CD4-positive, alpha-beta T cell treated with Interleukin-6 at 100 ng/mL for 8 hours (primary cell): ENCODE results near the gene SLX9.
"Not testable (repeated sequence)": the region's sequence is repeated elsewhere in the genome, so short reads cannot be mapped to it uniquely, and the experiment has no call there.

Source experiments
- DNase-seq: peaks from one replicate; pipeline ENCODE4 v3.0.0-alpha.2; 2020; ENCODE audit warnings: mixed read lengths, low spot score

Gene SLX9

GRCh38 chr21:44916965-44917364 lies 22.9 kb upstream of the SLX9 start:
- no peak for DNase-seq

GRCh38 chr21:44917446-44918106 lies 22.3 kb upstream of the SLX9 start:
- no peak for DNase-seq

- DNase-seq: no peak
Measured at GRCh38 chr21:44918107-44918470, 21.7 kb upstream of the SLX9 start.

- DNase-seq: no peak
Measured at GRCh38 chr21:44918581-44919033, 21.2 kb upstream of the SLX9 start.

GRCh38 chr21:44919111-44919912 lies 20.5 kb upstream of the SLX9 start:
- DNase-seq: no peak

GRCh38 chr21:44919913-44920693 lies 19.7 kb upstream of the SLX9 start:
- DNase-seq: no peak

GRCh38 chr21:44920694-44921604 lies 18.9 kb upstream of the SLX9 start, which contains the start of gene ITGB2:
Gene ITGB2, minus strand, starts transcription at chr21:44920899. Its CDS starts 10,117 bp downstream, at chr21:44910782.
- DNase-seq: peak; percentile 66

- no peak for DNase-seq
Measured at GRCh38 chr21:44921928-44922327, 17.9 kb upstream of the SLX9 start.

- no peak for DNase-seq
Measured at GRCh38 chr21:44923480-44924084, 16.2 kb upstream of the SLX9 start.

- no peak for DNase-seq
Measured at GRCh38 chr21:44924606-44925377, 15.0 kb upstream of the SLX9 start.

- DNase-seq: no peak
Measured at GRCh38 chr21:44925378-44925755, 14.5 kb upstream of the SLX9 start.

- peak; percentile 70 for DNase-seq
Measured at GRCh38 chr21:44926331-44927101, 13.3 kb upstream of the SLX9 start.

GRCh38 chr21:44927259-44927586 lies 12.6 kb upstream of the SLX9 start:
- DNase-seq: no peak

- peak; percentile 95 for DNase-seq
Measured at GRCh38 chr21:44927587-44928461, 12.0 kb upstream of the SLX9 start.

- not testable (repeated sequence) for DNase-seq
Measured at GRCh38 chr21:44928500-44929241, 11.2 kb upstream of the SLX9 start.

- no peak for DNase-seq
Measured at GRCh38 chr21:44929242-44929798, 10.5 kb upstream of the SLX9 start.

- DNase-seq: no peak
Measured at GRCh38 chr21:44929799-44930542, 9.9 kb upstream of the SLX9 start.
